HEK293 (cell line): Measurements from ENCODE around the gene MCF2L.

Experiments used
- CTCF ChIA-PET: fragments of 350-600 bp; formaldehyde crosslinking; extraction: SDS; loops from one replicate; lab custom pipeline; 2021; ENCODE audit warnings: antibody characterized with exemption; lab: Yijun Ruan, JAX
- POLR2A ChIA-PET: fragments of 300-600 bp; formaldehyde crosslinking; extraction: SDS; loops from one replicate; lab custom pipeline; 2020; ENCODE audit warnings: antibody characterized with exemption, inconsistent platforms; lab: Yijun Ruan, JAX
- H3K27ac ChIP-seq: fragments of 200-500 bp; sonication (Bioruptor generic); 2 replicates; pipeline ENCODE4 v1.5.1; 2014; ENCODE audit warnings: low read depth, low read length, control low read depth, inconsistent platforms; ENCODE audit errors: extremely low read depth
- H3K36me3 ChIP-seq, 2 experiments: fragments of 200-500 bp in 1 of 2; sonication (Bioruptor generic) in 1 of 2; 1 replicate in 1 of 2; 2 replicates in 1 of 2; pipeline ENCODE4 v1.5.1; 2014 to 2017; ENCODE audit warnings: inconsistent platforms in 2 of 2, low read length in 2 of 2; ENCODE audit not compliant: control insufficient read depth in 2 of 2, insufficient read depth in 1 of 2
- H3K4me1 ChIP-seq: fragments of 200-500 bp; sonication (Bioruptor generic); 2 replicates; pipeline ENCODE4 v1.5.1; 2014; ENCODE audit warnings: mild to moderate bottlenecking, low read length, inconsistent platforms; ENCODE audit not compliant: control insufficient read depth, insufficient read depth
- H3K4me3 ChIP-seq: 2 replicates; pipeline ENCODE4 v1.5.1; 2011; ENCODE audit warnings: low read depth, mild to moderate bottlenecking, control low read depth, low read length, moderate library complexity
- H3K9me3 ChIP-seq: fragments of 200-500 bp; sonication (Bioruptor generic); 2 replicates; pipeline ENCODE4 v1.5.1; 2014; ENCODE audit warnings: low read depth, low read length, inconsistent platforms; ENCODE audit not compliant: control insufficient read depth, insufficient read depth
- BCL11A ChIP-seq: fragments of 450-650 bp; formaldehyde crosslinking; IDR thresholded peaks from 2 replicates; pipeline ENCODE4 v1.5.1; 2016; ENCODE audit warnings: low read depth, missing biosample characterization, missing genetic modification characterization
- GLI2 ChIP-seq: fragments of 450-650 bp; formaldehyde crosslinking; IDR thresholded peaks from 2 replicates; pipeline ENCODE4; 2017; ENCODE audit warnings: missing biosample characterization, missing genetic modification characterization, low read depth, borderline replicate concordance
- KLF9 ChIP-seq: fragments of 450-650 bp; formaldehyde crosslinking; IDR thresholded peaks from 2 replicates; pipeline ENCODE4 v1.5.1; 2016; ENCODE audit warnings: missing biosample characterization, missing genetic modification characterization, low read depth
- SCRT2 ChIP-seq: fragments of 450-650 bp; formaldehyde crosslinking; IDR thresholded peaks from 2 replicates; pipeline ENCODE4 v1.5.1; 2016; ENCODE audit warnings: missing biosample characterization, missing genetic modification characterization
- ZFHX2 ChIP-seq: fragments of 450-650 bp; formaldehyde crosslinking; conservative IDR thresholded peaks from 2 replicates; pipeline ENCODE4 v1.5.1; 2016; ENCODE audit warnings: missing biosample characterization, missing genetic modification characterization
- ZNF140 ChIP-seq: fragments of 450-650 bp; formaldehyde crosslinking; IDR thresholded peaks from 2 replicates; pipeline ENCODE4 v1.5.1; 2016; ENCODE audit warnings: missing biosample characterization, missing genetic modification characterization
- ZNF155 ChIP-seq: fragments of 450-650 bp; formaldehyde crosslinking; IDR thresholded peaks from 2 replicates; pipeline ENCODE4 v1.5.1; 2016; ENCODE audit warnings: missing biosample characterization, missing genetic modification characterization
- ZNF26 ChIP-seq: fragments of 450-650 bp; formaldehyde crosslinking; IDR thresholded peaks from 2 replicates; pipeline ENCODE4 v1.5.1; 2016; ENCODE audit warnings: missing biosample characterization, missing genetic modification characterization
- ZNF311 ChIP-seq: fragments of 450-650 bp; formaldehyde crosslinking; IDR thresholded peaks from 2 replicates; pipeline ENCODE4 v1.5.1; 2017; ENCODE audit warnings: missing biosample characterization, missing genetic modification characterization, borderline replicate concordance
- ZNF335 ChIP-seq: fragments of 450-650 bp; formaldehyde crosslinking; conservative IDR thresholded peaks from 2 replicates; pipeline ENCODE4 v1.5.1; 2016; ENCODE audit warnings: missing biosample characterization, missing genetic modification characterization
- ZNF501 ChIP-seq: fragments of 450-650 bp; formaldehyde crosslinking; IDR thresholded peaks from 2 replicates; pipeline ENCODE4 v1.5.1; 2016; ENCODE audit warnings: missing biosample characterization, missing genetic modification characterization
- ZNF514 ChIP-seq: fragments of 450-650 bp; formaldehyde crosslinking; IDR thresholded peaks from 2 replicates; pipeline ENCODE4 v1.5.1; 2016; ENCODE audit warnings: missing biosample characterization, missing genetic modification characterization
- ZNF529 ChIP-seq: fragments of 450-650 bp; formaldehyde crosslinking; IDR thresholded peaks from 2 replicates; pipeline ENCODE4 v1.5.1; 2017; ENCODE audit warnings: missing genetic modification characterization, missing biosample characterization; ENCODE audit not compliant: insufficient replicate concordance
- ZNF561 ChIP-seq: fragments of 450-650 bp; IDR thresholded peaks from 2 replicates; pipeline ENCODE4 v1.5.1; 2018; ENCODE audit warnings: missing biosample characterization, missing genetic modification characterization, borderline replicate concordance
- ZNF621 ChIP-seq: fragments of 450-650 bp; formaldehyde crosslinking; IDR thresholded peaks from 2 replicates; pipeline ENCODE4 v1.5.1; 2017; ENCODE audit warnings: missing biosample characterization, missing genetic modification characterization
- ZNF629 ChIP-seq: fragments of 450-650 bp; formaldehyde crosslinking; IDR thresholded peaks from 2 replicates; pipeline ENCODE4 v1.5.1; 2017; ENCODE audit warnings: missing biosample characterization, missing genetic modification characterization
- TF ChIP-seq, protein P1 (sequence below): fragments of 450-650 bp; formaldehyde crosslinking; IDR thresholded peaks from 2 replicates; pipeline ENCODE4 v1.5.1; 2016; ENCODE audit warnings: missing biosample characterization, missing genetic modification characterization, low read depth

Gene MCF2L

DNA sequence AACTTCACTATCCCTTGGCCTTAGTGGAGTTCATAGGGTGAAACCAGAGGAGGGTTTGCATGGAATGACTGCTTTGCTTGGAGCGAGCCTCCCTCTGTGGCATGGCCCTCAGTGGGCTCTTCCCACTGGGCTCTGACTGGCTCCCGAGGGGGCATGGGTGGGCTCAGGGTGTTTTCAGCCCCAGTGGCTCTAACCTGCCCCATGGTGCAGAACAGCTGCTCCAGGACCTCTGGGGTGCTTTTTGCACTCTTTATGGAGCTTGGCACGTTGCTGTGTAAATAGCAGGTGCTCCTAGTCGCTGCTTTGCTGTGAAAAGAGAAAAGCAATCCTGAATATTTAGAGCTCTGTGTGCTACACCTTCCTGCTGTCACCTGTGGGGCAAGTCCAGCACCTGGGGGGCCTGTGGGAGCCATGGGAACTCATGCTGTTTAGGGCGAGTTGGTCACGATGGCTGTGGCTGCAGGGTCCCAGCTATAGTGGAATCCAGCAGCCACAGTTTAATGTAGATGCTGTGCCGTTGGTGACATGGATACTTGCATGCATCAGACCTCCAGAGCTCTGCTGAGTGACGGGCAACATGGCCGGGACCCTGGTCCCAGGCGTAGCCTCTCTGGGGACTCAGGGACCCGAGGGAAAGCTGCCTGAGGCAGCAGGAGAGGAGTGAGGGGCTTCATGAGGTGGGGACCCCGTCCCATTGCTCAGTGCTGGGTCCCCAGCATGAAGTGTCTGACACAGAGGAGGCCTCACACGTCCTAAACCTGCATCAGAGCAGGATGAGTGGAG is 14.3 kb upstream of the MCF2L start:
- Histone ChIP-seq H3K27ac (no peak overlapping the region), H3K9me3 (no peaks in the 10 kb centered on the region), H3K4me1 (no peaks in the 10 kb centered on the region), H3K4me3 (no peak overlapping the region), H3K36me3 (no peaks in the 10 kb centered on the region)
- CTCF ChIA-PET, result interaction anchor here (0.8 kb wide), 1 partner anchor 47 kb away, joined by 3 read pairs; no protein-coding TSS in a partner anchor
- TF ChIP-seq ZNF621 (tag by site-specific recombination) (no peak), GLI2 (tag by site-specific recombination) (no peak), SCRT2 (tag by site-specific recombination) (no peak), ZNF26 (tag by site-specific recombination) (no peak), ZNF501 (no peak), BCL11A (tag by site-specific recombination) (no peak), ZNF311 (tag by site-specific recombination) (no peak), ZNF140 (tag by site-specific recombination) (no peak)
- POLR2A ChIA-PET, result no interaction called here

GRCh38 chr13:112955271-112955937 is 13.6 kb upstream of the MCF2L start:
- Histone ChIP-seq H3K27ac (no peak overlapping the region), H3K4me1 (no peaks in the 10 kb centered on the region), H3K9me3 (no peaks in the 10 kb centered on the region), H3K36me3 (no peaks in the 10 kb centered on the region), H3K4me3 (no peak overlapping the region)
- ChIA-PET POLR2A (no interaction called here), CTCF (interaction anchor here (0.8 kb wide), 1 partner anchor 46 kb away, joined by 3 read pairs; no protein-coding TSS in a partner anchor)
- no peak for TF ChIP-seq ZFHX2 (tag by site-specific recombination)
- TF ChIP-seq ZNF514, result no peak
- TF ChIP-seq, protein P1, sequence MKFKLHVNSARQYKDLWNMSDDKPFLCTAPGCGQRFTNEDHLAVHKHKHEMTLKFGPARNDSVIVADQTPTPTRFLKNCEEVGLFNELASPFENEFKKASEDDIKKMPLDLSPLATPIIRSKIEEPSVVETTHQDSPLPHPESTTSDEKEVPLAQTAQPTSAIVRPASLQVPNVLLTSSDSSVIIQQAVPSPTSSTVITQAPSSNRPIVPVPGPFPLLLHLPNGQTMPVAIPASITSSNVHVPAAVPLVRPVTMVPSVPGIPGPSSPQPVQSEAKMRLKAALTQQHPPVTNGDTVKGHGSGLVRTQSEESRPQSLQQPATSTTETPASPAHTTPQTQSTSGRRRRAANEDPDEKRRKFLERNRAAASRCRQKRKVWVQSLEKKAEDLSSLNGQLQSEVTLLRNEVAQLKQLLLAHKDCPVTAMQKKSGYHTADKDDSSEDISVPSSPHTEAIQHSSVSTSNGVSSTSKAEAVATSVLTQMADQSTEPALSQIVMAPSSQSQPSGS (tag by site-specific recombination), result no peak
- no peak for TF ChIP-seq ZNF155 (tag by site-specific recombination)
- no peak for TF ChIP-seq KLF9 (tag by site-specific recombination)
- TF ChIP-seq ZNF529 (tag by site-specific recombination), result no peak
- TF ChIP-seq ZNF629 (tag by site-specific recombination), result no peak

- TF ChIP-seq SCRT2 (tag by site-specific recombination) (no peak), ZNF335 (no peak), ZNF561 (tag by site-specific recombination) (no peak)
- POLR2A ChIA-PET, result no interaction called here
- CTCF ChIA-PET, result no interaction called here
- no peak overlapping the region for H3K27ac ChIP-seq
- H3K4me3 ChIP-seq, result no peak overlapping the region
- H3K36me3 ChIP-seq, result no peaks in the 10 kb centered on the region
- H3K9me3 ChIP-seq, result no peaks in the 10 kb centered on the region
- H3K4me1 ChIP-seq, result no peaks in the 10 kb centered on the region
Measured at GRCh38 chr13:112955956-112956355, 13.1 kb upstream of the MCF2L start.
